WTC11 (cell line): Measurements from ENCODE around the gene PRR12. TPM values are rescaled to one million over a fixed set of nuclear protein-coding genes. Genes with fewer than 3 reads are reported as not detected.

Experiments
- ATAC-seq: fragments of 200-7000 bp; cut with Tn5 transposase; 2 replicates; pipeline ENCODE4 v1.10.0; 2021; ENCODE audit warnings: mild to moderate bottlenecking, moderate library complexity
- Bru-seq: library from RNA; stranded (reverse); fragments of 400-500 nt; gene quantifications from one replicate; lab custom pipeline; 2021; lab: Mats Ljungman, UMichigan
- CTCF ChIA-PET: fragments of 300-600 bp; sonication (Branson Sonifier 250); formaldehyde crosslinking; loops from one replicate; lab custom pipeline; 2021; ENCODE audit warnings: antibody characterized with exemption; lab: Charles Lee
- POLR2A ChIA-PET: fragments of 350-600 bp; sonication (Branson Sonifier 250); formaldehyde crosslinking; loops from one replicate; lab custom pipeline; 2021; ENCODE audit warnings: antibody characterized with exemption; lab: Charles Lee
- DNase-seq: peaks from one replicate; pipeline ENCODE4 v3.0.0; 2021; ENCODE audit warnings: low spot score
- H3K27ac Mint-ChIP-seq: 2 replicates; pipeline ENCODE4 v1.8.0; 2021; ENCODE audit warnings: mixed read lengths
- H3K27me3 Mint-ChIP-seq: 2 replicates; pipeline ENCODE4 v1.8.0; 2021; ENCODE audit warnings: low read depth, mild to moderate bottlenecking, moderate library complexity, mixed read lengths
- H3K36me3 Mint-ChIP-seq: 2 replicates; pipeline ENCODE4 v1.8.0; 2021; ENCODE audit warnings: mixed read lengths
- H3K4me1 Mint-ChIP-seq: 2 replicates; pipeline ENCODE4 v1.8.0; 2022; ENCODE audit warnings: mixed read lengths
- H3K4me3 Mint-ChIP-seq: 2 replicates; pipeline ENCODE4 v1.8.0; 2021; ENCODE audit warnings: mild to moderate bottlenecking, moderate library complexity, mixed read lengths
- H3K9me3 Mint-ChIP-seq: 2 replicates; pipeline ENCODE4 v1.8.0; 2021; ENCODE audit warnings: mixed read lengths
- CBFB ChIP-seq: sonication (generic); formaldehyde crosslinking; IDR thresholded peaks from 2 replicates; pipeline ENCODE4 v1.8.1; 2022; ENCODE audit warnings: mild to moderate bottlenecking, low read depth, missing genetic modification reagents
- E2F1 ChIP-seq: sonication (generic); formaldehyde crosslinking; IDR thresholded peaks from 2 replicates; pipeline ENCODE4 v1.8.0; 2022; ENCODE audit warnings: mild to moderate bottlenecking, missing genetic modification reagents
- ETV6 ChIP-seq: sonication (generic); formaldehyde crosslinking; IDR thresholded peaks from 2 replicates; pipeline ENCODE4 v1.8.1; 2022; ENCODE audit warnings: mild to moderate bottlenecking, missing genetic modification reagents
- NR3C1 ChIP-seq: sonication (generic); formaldehyde crosslinking; conservative IDR thresholded peaks from 2 replicates; pipeline ENCODE4 v1.8.1; 2023; ENCODE audit warnings: low read depth, mild to moderate bottlenecking, missing genetic modification reagents
- SP1 ChIP-seq: sonication (generic); formaldehyde crosslinking; conservative IDR thresholded peaks from 2 replicates; pipeline ENCODE4 v1.8.1; 2022; ENCODE audit warnings: missing genetic modification reagents
- TP53 ChIP-seq: sonication (generic); formaldehyde crosslinking; IDR thresholded peaks from 2 replicates; pipeline ENCODE4 v1.8.1; 2023; ENCODE audit warnings: mild to moderate bottlenecking, missing genetic modification reagents
- USF2 ChIP-seq: sonication (generic); formaldehyde crosslinking; IDR thresholded peaks from 2 replicates; pipeline ENCODE4 v1.8.1; 2023; ENCODE audit warnings: mild to moderate bottlenecking, missing genetic modification reagents, moderate library complexity
- ZNF121 ChIP-seq: sonication (generic); formaldehyde crosslinking; IDR thresholded peaks from 2 replicates; pipeline ENCODE4 v1.8.0; 2023; ENCODE audit warnings: missing genetic modification reagents
- ZNF138 ChIP-seq: sonication (generic); formaldehyde crosslinking; conservative IDR thresholded peaks from 2 replicates; pipeline ENCODE4 v1.8.1; 2022; ENCODE audit warnings: mild to moderate bottlenecking, moderate library complexity, missing genetic modification reagents
- ZNF219 ChIP-seq: sonication (generic); formaldehyde crosslinking; IDR thresholded peaks from 2 replicates; pipeline ENCODE4 v1.8.0; 2023; ENCODE audit warnings: missing genetic modification reagents, mild to moderate bottlenecking, borderline replicate concordance
- ZNF416 ChIP-seq: fragments of 250-450 bp; sonication (Bioruptor Pico); IDR thresholded peaks from 2 replicates; pipeline ENCODE4 v1.9.0; 2021; ENCODE audit warnings: mild to moderate bottlenecking, inconsistent platforms
- ZNF423 ChIP-seq: fragments of 250-450 bp; sonication (Bioruptor Pico); IDR thresholded peaks from 2 replicates; pipeline ENCODE4 v2.1.2; 2022; ENCODE audit warnings: mild to moderate bottlenecking, moderate library complexity
- long read RNA-seq, 3 experiments: library from RNA in 1 of 3; library from capped mRNA in 1 of 3; library from polyadenylated mRNA in 1 of 3; unstranded in 2 of 3; stranded (forward) in 1 of 3; transcript quantifications; one replicate each; pipeline ENCODE4 v2.0.0, GENCODE V29; 2021
- total RNA-seq: library from RNA; stranded (reverse); gene quantifications from 3 replicates; pipeline ENCODE4 v1.2.3, GENCODE V29; 2021
- TF ChIP-seq, protein P1 (sequence below): fragments of 250-450 bp; sonication (Bioruptor Pico); IDR thresholded peaks from 2 replicates; pipeline ENCODE4 v1.9.0; 2021; ENCODE audit warnings: moderate library complexity, mild to moderate bottlenecking, inconsistent platforms, borderline replicate concordance
- TF ChIP-seq, protein P2 (sequence below): sonication (generic); formaldehyde crosslinking; IDR thresholded peaks from 2 replicates; pipeline ENCODE4 v1.8.1; 2022; ENCODE audit warnings: missing genetic modification reagents, borderline replicate concordance

PRR12 gene, protein sequence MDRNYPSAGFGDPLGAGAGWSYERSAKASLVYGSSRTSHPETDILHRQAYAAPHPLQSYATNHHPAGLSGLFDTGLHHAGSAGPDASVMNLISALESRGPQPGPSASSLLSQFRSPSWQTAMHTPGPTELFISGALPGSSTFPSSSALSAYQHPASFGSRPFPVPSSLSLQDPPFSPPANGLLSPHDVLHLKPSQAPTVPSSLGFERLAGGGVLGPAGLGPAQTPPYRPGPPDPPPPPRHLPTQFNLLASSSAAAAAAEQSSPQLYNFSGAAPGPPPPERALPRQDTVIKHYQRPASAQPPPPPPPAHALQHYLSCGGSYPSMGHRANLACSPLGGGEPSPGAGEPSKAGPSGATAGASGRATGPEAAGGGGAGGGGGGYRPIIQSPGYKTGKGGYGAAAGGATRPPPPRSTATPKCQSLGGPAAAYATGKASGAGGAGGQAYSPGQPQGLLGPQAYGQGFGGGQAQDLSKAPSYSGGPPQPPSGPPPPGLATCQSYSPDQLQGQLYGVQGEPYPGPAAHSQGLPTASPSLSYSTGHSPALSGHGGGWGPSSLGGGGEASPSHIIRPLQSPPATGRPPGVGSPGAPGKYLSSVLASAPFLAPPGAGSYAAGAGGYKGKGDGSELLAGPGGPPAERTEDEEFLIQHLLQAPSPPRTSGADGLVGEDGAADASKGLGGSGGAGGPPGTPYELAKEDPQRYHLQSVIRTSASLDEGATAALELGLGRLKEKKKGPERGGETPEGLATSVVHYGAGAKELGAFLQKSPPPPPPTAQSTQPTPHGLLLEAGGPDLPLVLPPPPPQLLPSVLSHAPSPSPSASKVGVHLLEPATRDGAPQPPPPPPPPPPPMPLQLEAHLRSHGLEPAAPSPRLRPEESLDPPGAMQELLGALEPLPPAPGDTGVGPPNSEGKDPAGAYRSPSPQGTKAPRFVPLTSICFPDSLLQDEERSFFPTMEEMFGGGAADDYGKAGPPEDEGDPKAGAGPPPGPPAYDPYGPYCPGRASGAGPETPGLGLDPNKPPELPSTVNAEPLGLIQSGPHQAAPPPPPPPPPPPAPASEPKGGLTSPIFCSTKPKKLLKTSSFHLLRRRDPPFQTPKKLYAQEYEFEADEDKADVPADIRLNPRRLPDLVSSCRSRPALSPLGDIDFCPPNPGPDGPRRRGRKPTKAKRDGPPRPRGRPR (N-terminal part only)
- total RNA-seq (78.6 to 86.1 TPM (median 83.3 TPM) in 3 replicates), Bru-seq, nascent RNA (percentile 59 among the genes with signal in this experiment)
- long read RNA-seq, experiment 1, partial matches to known transcripts = 13 of 14 reads
- long read RNA-seq, experiment 1, other reads (novel, unspliced or antisense) = 1 of 14 reads
- long read RNA-seq, experiment 2, full-length matches to known transcripts = 1 of 58 reads
- long read RNA-seq, experiment 2, partial matches to known transcripts = 53 of 58 reads
- long read RNA-seq, experiment 2, other reads (novel, unspliced or antisense) = 4 of 58 reads
- long read RNA-seq, experiment 3 = 0 reads

DNA sequence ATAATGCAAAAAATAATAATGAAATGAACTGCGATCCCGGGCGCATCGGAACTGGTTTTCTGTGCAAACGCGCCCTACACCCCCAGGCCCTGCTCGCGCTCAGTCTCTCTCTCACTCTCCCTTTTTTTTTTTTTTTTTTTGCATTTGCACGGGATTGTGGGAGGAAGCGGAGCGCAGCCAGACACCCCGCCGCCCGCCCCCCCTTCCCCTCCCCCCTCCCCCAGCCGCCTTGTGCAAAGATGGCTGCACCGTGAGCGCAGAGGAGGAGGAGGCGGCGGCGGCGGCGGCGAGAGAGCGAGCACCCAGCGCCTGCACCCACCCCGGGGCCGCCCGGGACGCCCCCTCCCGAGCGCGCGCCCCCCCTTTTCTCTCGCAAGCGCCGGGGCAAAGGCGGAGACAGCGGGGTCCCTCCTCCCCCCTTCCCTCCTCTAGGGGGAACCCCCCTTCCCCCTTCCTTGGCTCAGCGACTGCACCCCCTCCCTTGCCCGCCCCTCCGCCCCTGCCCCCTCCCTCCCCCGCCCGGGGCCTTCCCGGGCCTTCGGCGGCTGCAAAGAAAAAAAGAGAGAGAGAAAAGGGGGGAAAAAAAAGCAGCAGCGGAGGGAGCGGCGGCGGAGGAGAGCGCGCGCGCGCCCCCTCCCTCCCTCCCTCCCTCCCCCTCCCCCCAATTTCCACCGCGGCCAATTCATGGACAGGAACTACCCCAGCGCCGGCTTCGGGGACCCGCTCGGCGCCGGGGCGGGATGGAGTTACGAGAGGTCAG is at the start of gene PRR12:
Gene PRR12 (plus strand): TSS at position 212 of the 760 bp plus-strand sequence. CDS start 473 bp downstream, at position 685.
- peaks cover 13% of the 10 kb centered on the region for H3K36me3 Mint-ChIP-seq
- peak within 1 kb of the TSS; percentile 92 for H3K27ac Mint-ChIP-seq
- POLR2A ChIA-PET = interaction anchor here (0.6 to 1.6 kb wide), 5 partner anchors 10 to 176 kb away, joined by 3 to 5 read pairs (median 4); partner anchors contain the start of genes AP2A1, PRRG2, RPS11 and RRAS
- peak within 1 kb of the TSS; percentile 95 for H3K4me3 Mint-ChIP-seq
- no peaks in the 10 kb centered on the region for H3K27me3 Mint-ChIP-seq
- TF ChIP-seq ZNF416 (CRISPR knock-in tag) (no peak), SP1 (peak; percentile 29; the same call in 1 of the 2 replicates), USF2 (CRISPR knock-in tag) (no peak), ZNF219 (CRISPR knock-in tag) (no peak), E2F1 (0 out of 2 replicates have a peak, but pooled peaks have one; percentile 1), NR3C1 (no peak), CBFB (CRISPR knock-in tag) (no peak), ETV6 (CRISPR knock-in tag) (no peak), ZNF138 (CRISPR knock-in tag) (no peak), TP53 (CRISPR knock-in tag) (0 out of 2 replicates have a peak, but pooled peaks have one; percentile 21), ZNF423 (peak; percentile 51; the same call in 1 of the 2 replicates)
- TF ChIP-seq, protein P1, sequence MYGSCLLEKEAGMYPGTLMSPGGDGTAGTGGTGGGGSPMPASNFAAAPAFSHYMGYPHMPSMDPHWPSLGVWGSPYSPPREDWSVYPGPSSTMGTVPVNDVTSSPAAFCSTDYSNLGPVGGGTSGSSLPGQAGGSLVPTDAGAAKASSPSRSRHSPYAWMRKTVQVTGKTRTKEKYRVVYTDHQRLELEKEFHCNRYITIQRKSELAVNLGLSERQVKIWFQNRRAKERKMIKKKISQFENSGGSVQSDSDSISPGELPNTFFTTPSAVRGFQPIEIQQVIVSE (CRISPR knock-in tag) = no peak
- ATAC-seq (no peak), DNase-seq (peak; percentile 52)
- CTCF ChIA-PET = interaction anchor here (0.7 to 4.0 kb wide), 4 partner anchors 20 to 376 kb away, joined by 3 to 21 read pairs (median 4); no protein-coding TSS in a partner anchor
- H3K9me3 Mint-ChIP-seq = no peaks in the 10 kb centered on the region
- H3K4me1 Mint-ChIP-seq = peaks cover 11% of the 10 kb centered on the region

DNA sequence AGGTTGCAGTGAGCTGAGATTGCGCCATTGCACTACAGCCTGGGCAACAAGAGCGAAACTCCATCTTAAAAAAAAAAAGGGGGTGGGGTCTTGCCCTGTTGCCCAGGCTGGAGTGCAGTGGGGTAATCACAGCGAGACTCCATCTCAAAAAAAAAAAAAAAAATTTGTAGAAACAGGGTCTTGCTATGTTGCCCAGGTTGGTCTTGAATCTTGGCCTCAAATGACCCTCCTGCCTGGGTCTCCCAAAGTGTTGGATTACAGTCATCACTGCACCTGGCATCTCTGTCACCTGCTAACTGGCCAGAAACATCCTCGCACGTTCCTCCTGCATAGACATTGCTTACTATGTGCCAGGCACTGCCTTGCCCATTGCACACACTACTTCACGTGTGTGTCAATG is 49.1 kb upstream of the PRR12 start:
- ChIA-PET CTCF (interaction anchor here (2.3 kb wide), 1 partner anchor 66 kb away, joined by 4 read pairs; no protein-coding TSS in a partner anchor), POLR2A (no interaction called here)
- H3K27ac Mint-ChIP-seq = no peak overlapping the region
- H3K27me3 Mint-ChIP-seq = no peaks in the 10 kb centered on the region
- DNase-seq (no peak), ATAC-seq (no peak)
- TF ChIP-seq, protein P2, sequence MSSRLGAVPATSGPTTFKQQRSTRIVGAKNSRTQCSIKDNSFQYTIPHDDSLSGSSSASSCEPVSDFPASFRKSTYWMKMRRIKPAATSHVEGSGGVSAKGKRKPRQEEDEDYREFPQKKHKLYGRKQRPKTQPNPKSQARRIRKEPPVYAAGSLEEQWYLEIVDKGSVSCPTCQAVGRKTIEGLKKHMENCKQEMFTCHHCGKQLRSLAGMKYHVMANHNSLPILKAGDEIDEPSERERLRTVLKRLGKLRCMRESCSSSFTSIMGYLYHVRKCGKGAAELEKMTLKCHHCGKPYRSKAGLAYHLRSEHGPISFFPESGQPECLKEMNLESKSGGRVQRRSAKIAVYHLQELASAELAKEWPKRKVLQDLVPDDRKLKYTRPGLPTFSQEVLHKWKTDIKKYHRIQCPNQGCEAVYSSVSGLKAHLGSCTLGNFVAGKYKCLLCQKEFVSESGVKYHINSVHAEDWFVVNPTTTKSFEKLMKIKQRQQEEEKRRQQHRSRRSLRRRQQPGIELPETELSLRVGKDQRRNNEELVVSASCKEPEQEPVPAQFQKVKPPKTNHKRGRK (CRISPR knock-in tag) = no peak
- peak; percentile 37; the same call in 1 of the 2 replicates for TF ChIP-seq ZNF121 (CRISPR knock-in tag)
- TF ChIP-seq USF2 (CRISPR knock-in tag) = no peak
- H3K9me3 Mint-ChIP-seq = no peaks in the 10 kb centered on the region
- peaks cover 3% of the 10 kb centered on the region for H3K4me1 Mint-ChIP-seq
- H3K36me3 Mint-ChIP-seq = no peaks in the 10 kb centered on the region
- no peak overlapping the region for H3K4me3 Mint-ChIP-seq
